SK-N-SH treated with all-trans-retinoic acid at 6 μM for 48 hours (cell line): ENCODE measurements around the gene LGALS3BP.

Experiments
- ATAC-seq: fragments of 200-7000 bp; cut with Tn5 transposase; 3 replicates; pipeline ENCODE4 v1.9.1; 2020; ENCODE audit warnings: mild to moderate bottlenecking, moderate library complexity
- ARNTL ChIP-seq: fragments of 450-650 bp; formaldehyde crosslinking; IDR thresholded peaks from 2 replicates; pipeline ENCODE4 v1.5.0; 2020; ENCODE audit warnings: low read depth, mild to moderate bottlenecking, moderate library complexity, borderline replicate concordance
- BACH2 ChIP-seq: fragments of 250-450 bp; sonication (Bioruptor Pico); IDR thresholded peaks from 2 replicates; pipeline ENCODE4 v1.9.0; 2021; ENCODE audit warnings: mild to moderate bottlenecking, borderline replicate concordance
- CSDC2 ChIP-seq: fragments of 250-450 bp; sonication (Bioruptor Pico); IDR thresholded peaks from 2 replicates; pipeline ENCODE4 v1.5.0; 2020; ENCODE audit warnings: mild to moderate bottlenecking, moderate library complexity
- OSR1 ChIP-seq: fragments of 250-450 bp; sonication (Bioruptor Pico); IDR thresholded peaks from 2 replicates; pipeline ENCODE4 v1.8.0; 2022; ENCODE audit warnings: moderate library complexity, mild to moderate bottlenecking, inconsistent platforms
- PPARA ChIP-seq: fragments of 250-450 bp; sonication (Bioruptor Pico); IDR thresholded peaks from 2 replicates; pipeline ENCODE4 v1.5.0; 2020; ENCODE audit warnings: mild to moderate bottlenecking, borderline replicate concordance
- RARB ChIP-seq: fragments of 250-450 bp; sonication (Bioruptor Pico); IDR thresholded peaks from 2 replicates; pipeline ENCODE4 v1.8.0; 2021; ENCODE audit warnings: mild to moderate bottlenecking, moderate library complexity
- SNAI2 ChIP-seq: fragments of 250-450 bp; sonication (Bioruptor Pico); IDR thresholded peaks from 2 replicates; pipeline ENCODE4 v1.5.0; 2020; ENCODE audit warnings: mild to moderate bottlenecking, moderate library complexity
- TCF4 ChIP-seq: fragments of 250-450 bp; sonication (Bioruptor Pico); IDR thresholded peaks from 2 replicates; pipeline ENCODE4 v1.8.0; 2021; ENCODE audit warnings: mild to moderate bottlenecking, moderate library complexity, borderline replicate concordance
- TOX ChIP-seq: fragments of 250-450 bp; sonication (Bioruptor Pico); IDR thresholded peaks from 2 replicates; pipeline ENCODE4 v1.8.0; 2021; ENCODE audit warnings: mild to moderate bottlenecking, moderate library complexity, borderline replicate concordance
- ZC3H10 ChIP-seq: fragments of 250-450 bp; sonication (Bioruptor Pico); IDR thresholded peaks from 2 replicates; pipeline ENCODE4 v1.5.1; 2021; ENCODE audit warnings: mild to moderate bottlenecking, moderate library complexity
- ZFP30 ChIP-seq: fragments of 450-650 bp; formaldehyde crosslinking; IDR thresholded peaks from 2 replicates; pipeline ENCODE4 v1.5.0; 2022; ENCODE audit warnings: mild to moderate bottlenecking, moderate library complexity
- ZNF565 ChIP-seq: fragments of 450-650 bp; formaldehyde crosslinking; conservative IDR thresholded peaks from 2 replicates; pipeline ENCODE4 v1.5.0; 2020; ENCODE audit warnings: low read depth, mild to moderate bottlenecking, moderate library complexity
- ZNF70 ChIP-seq: fragments of 450-650 bp; formaldehyde crosslinking; IDR thresholded peaks from 2 replicates; pipeline ENCODE4 v1.5.0; 2020; ENCODE audit warnings: mild to moderate bottlenecking, moderate library complexity
- ZNF8 ChIP-seq: fragments of 450-650 bp; formaldehyde crosslinking; IDR thresholded peaks from 2 replicates; pipeline ENCODE4 v1.5.0; 2020; ENCODE audit warnings: mild to moderate bottlenecking, moderate library complexity
- TF ChIP-seq, protein P1 (sequence below): fragments of 250-450 bp; sonication (Bioruptor Pico); IDR thresholded peaks from 2 replicates; pipeline ENCODE4 v1.8.0; 2020; ENCODE audit warnings: mild to moderate bottlenecking, moderate library complexity, borderline replicate concordance
- TF ChIP-seq, protein P2 (sequence below): fragments of 250-450 bp; sonication (Bioruptor Pico); IDR thresholded peaks from 2 replicates; pipeline ENCODE4 v1.5.1; 2020; ENCODE audit warnings: low read depth, mild to moderate bottlenecking, moderate library complexity
- TF ChIP-seq, protein P3 (sequence below): fragments of 250-450 bp; sonication (Bioruptor Pico); IDR thresholded peaks from 2 replicates; pipeline ENCODE4 v1.5.1; 2021; ENCODE audit warnings: mild to moderate bottlenecking, moderate library complexity

LGALS3BP gene

DNA sequence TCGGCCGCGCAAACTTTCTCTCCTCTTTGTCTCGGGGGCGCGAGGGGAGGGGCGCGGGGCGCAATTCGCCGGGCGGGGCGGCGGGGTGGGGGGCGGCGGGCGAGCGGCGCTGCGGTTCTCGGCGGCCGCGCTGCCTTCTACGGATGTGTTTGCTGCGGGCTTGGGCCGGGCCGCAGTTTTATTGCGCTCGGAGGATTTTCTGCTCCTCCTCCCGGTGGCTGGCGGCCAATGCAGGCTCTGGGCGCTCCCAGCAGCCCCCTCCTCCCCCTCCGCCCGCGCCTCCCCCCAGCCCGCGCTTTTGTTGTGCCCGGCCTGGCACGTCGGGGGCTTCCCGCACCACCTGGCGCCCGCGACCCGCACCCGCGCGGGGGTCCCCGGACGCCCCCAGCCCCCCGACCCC is 54.5 kb downstream of the LGALS3BP start, which contains the start of gene TIMP2:
Gene TIMP2, minus strand, starts transcription at position 154 of the 400 bp plus-strand sequence. CDS start 299 bp downstream, outside the sequence.
- ATAC-seq = peak; percentile 71
- TF ChIP-seq ZNF70 (CRISPR knock-in tag) (no peak), TCF4 (no peak), ZNF8 (no peak), RARB (CRISPR knock-in tag) (no peak), ZFP30 (CRISPR knock-in tag) (no peak), OSR1 (CRISPR knock-in tag) (no peak)
- TF ChIP-seq, protein P1, sequence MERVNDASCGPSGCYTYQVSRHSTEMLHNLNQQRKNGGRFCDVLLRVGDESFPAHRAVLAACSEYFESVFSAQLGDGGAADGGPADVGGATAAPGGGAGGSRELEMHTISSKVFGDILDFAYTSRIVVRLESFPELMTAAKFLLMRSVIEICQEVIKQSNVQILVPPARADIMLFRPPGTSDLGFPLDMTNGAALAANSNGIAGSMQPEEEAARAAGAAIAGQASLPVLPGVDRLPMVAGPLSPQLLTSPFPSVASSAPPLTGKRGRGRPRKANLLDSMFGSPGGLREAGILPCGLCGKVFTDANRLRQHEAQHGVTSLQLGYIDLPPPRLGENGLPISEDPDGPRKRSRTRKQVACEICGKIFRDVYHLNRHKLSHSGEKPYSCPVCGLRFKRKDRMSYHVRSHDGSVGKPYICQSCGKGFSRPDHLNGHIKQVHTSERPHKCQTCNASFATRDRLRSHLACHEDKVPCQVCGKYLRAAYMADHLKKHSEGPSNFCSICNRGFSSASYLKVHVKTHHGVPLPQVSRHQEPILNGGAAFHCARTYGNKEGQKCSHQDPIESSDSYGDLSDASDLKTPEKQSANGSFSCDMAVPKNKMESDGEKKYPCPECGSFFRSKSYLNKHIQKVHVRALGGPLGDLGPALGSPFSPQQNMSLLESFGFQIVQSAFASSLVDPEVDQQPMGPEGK (CRISPR knock-in tag) = no peak

DNA sequence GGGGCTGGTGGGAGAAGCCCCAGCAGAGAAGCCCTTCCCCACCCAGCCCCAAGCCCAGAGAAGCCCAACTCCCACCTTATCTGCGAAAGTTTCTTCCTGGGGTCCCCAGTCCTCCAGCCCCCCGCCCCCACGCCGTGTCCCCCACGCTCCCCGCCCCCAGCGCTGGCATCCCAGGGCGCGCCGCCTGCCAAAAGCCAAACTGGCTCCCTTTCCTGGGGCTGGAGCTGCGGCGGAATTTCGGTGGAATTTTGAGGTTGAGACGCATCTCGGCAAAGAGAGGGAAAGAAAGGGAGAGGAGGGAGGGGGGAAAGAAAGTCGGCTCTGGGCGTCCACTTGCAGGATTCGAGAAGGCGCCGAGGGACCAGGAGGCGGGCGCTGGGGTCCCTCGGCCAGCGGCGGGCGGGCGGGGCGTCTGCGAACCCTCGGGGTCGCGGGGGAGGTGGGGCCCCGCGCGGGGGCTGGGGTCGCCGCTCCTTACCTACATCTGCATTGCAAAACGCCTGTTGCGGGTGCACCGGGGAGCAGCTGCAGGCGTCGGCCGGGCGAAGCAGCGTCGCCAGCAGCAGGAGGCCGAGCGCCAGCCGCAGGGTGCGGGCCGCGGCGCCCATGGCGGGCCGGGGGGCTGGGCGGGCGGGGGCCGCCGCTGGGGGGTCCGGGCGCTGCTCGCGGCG is 55.1 kb downstream of the LGALS3BP start:
- ATAC-seq = peak; percentile 30
- no peak for TF ChIP-seq BACH2 (CRISPR knock-in tag)
- TF ChIP-seq CSDC2 (CRISPR knock-in tag) = no peak
- no peak for TF ChIP-seq ZNF8
- TF ChIP-seq TOX (CRISPR knock-in tag) = no peak
- TF ChIP-seq PPARA = no peak
- TF ChIP-seq, protein P2, sequence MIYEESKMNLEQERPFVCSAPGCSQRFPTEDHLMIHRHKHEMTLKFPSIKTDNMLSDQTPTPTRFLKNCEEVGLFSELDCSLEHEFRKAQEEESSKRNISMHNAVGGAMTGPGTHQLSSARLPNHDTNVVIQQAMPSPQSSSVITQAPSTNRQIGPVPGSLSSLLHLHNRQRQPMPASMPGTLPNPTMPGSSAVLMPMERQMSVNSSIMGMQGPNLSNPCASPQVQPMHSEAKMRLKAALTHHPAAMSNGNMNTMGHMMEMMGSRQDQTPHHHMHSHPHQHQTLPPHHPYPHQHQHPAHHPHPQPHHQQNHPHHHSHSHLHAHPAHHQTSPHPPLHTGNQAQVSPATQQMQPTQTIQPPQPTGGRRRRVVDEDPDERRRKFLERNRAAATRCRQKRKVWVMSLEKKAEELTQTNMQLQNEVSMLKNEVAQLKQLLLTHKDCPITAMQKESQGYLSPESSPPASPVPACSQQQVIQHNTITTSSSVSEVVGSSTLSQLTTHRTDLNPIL (CRISPR knock-in tag) = no peak

DNA sequence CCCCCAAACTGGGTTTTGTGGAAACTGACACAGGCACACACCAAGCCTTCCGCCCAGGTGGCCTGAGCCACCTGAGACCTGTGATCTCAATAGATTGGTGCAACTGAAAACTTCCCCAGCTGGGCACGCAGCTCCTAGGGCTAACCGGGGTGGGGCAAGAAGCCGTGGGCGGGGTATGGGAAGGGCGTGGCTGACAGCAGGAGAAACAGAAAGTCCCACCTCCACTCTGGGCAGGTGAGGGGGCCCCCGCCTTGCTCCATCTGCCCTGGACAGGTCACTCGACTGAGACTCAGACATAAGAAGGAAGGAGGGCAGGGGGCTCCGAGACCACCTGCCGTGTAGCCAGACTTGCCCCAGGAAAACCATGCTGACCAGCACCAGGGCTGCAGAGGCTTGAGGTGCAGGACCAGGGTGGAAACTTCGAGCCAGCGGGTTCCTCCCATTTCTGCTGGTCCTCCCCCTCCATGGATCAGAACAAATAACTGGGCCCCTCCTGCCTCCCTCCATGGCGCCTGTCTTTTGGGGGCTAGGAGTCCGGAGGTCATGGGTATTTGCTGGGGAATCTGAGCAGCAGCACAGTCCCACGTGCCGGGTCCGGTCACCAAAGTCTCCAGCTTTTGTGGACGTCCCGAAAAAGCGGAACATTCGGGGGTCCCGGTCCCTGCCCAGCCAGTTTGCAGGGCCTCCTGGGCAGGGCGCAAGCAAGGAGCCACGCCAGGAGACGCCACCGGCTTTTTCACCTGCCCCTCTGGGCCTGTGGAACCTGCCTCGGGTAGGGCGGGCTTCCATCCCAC is 55.9 kb downstream of the LGALS3BP start:
- TF ChIP-seq ARNTL (CRISPR knock-in tag) (no peak), ZC3H10 (CRISPR knock-in tag) (no peak), TOX (CRISPR knock-in tag) (no peak), OSR1 (CRISPR knock-in tag) (no peak), SNAI2 (CRISPR knock-in tag) (no peak), BACH2 (CRISPR knock-in tag) (no peak), PPARA (no peak), ZNF565 (no peak), ZNF70 (CRISPR knock-in tag) (no peak), ZFP30 (CRISPR knock-in tag) (no peak)
- TF ChIP-seq, protein P3, sequence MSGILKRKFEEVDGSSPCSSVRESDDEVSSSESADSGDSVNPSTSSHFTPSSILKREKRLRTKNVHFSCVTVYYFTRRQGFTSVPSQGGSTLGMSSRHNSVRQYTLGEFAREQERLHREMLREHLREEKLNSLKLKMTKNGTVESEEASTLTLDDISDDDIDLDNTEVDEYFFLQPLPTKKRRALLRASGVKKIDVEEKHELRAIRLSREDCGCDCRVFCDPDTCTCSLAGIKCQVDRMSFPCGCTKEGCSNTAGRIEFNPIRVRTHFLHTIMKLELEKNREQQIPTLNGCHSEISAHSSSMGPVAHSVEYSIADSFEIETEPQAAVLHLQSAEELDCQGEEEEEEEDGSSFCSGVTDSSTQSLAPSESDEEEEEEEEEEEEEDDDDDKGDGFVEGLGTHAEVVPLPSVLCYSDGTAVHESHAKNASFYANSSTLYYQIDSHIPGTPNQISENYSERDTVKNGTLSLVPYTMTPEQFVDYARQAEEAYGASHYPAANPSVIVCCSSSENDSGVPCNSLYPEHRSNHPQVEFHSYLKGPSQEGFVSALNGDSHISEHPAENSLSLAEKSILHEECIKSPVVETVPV (CRISPR knock-in tag) = no peak
- TF ChIP-seq, protein P2 (CRISPR knock-in tag) = no peak
- TF ChIP-seq, protein P1 (CRISPR knock-in tag) = no peak
- TF ChIP-seq, all 23 proteins: peak for 0
- ATAC-seq = peak; percentile 65
